ENCODE data around the gene GHRHR. TPM values are rescaled to one million over a fixed set of nuclear protein-coding genes. Genes with fewer than 3 reads are reported as not detected.

GHRHR gene
- total and polyA plus RNA-seq, 2 donors (not counting 1 experiment from before 2014, with no cell fraction given) = not detected

GRCh38 chr7:30920021-30920583, 43.7 kb upstream of the GHRHR start:
- Histone ChIP-seq H3K9me3 (ENCODE audit: control extremely low read depth in 1 of 3, control insufficient read depth in 2 of 3, insufficient read depth in 1 of 3, low read length in 2 of 3) (no peaks in the 10 kb centered on the region), H3K4me2 (replicated peaks; ENCODE audit: low read depth, low read length, poor library complexity, severe bottlenecking) (no peak overlapping the region), H3K27me3 (replicated peaks in 1 of 4; ENCODE audit: control extremely low read depth in 1 of 4, control insufficient read depth in 3 of 4, insufficient read depth in 4 of 4, low read length in 3 of 4) (no peaks in the 10 kb centered on the region), H3K9ac (ENCODE audit: low read length) (no peak overlapping the region), H3K4me1 (ENCODE audit: control insufficient read depth in 2 of 2, insufficient read depth in 2 of 2, low read length in 2 of 2) (no peaks in the 10 kb centered on the region), H3K36me3 (replicated peaks in 1 of 2; ENCODE audit: control extremely low read depth in 1 of 2, control insufficient read depth in 1 of 2, extremely low read depth in 1 of 2, insufficient read depth in 2 of 2, low read length in 1 of 2) (no peaks in the 10 kb centered on the region), H2AFZ (ENCODE audit: insufficient read depth, low read depth, low read length, poor library complexity, severe bottlenecking) (no peak overlapping the region), H3K79me2 (ENCODE audit: control insufficient read depth, insufficient read depth, low read length) (no peaks in the 10 kb centered on the region), H3K4me3 (ENCODE audit: control extremely low read depth in 1 of 5, extremely low read depth in 1 of 5, insufficient read depth in 1 of 5, low read depth in 2 of 5, low read length in 4 of 5) (no peak overlapping the region), H4K20me1 (ENCODE audit: control insufficient read depth, insufficient read depth, low read length, poor library complexity, severe bottlenecking) (no peaks in the 10 kb centered on the region), H3K27ac (ENCODE audit: low read length in 2 of 2) (no peak overlapping the region)
- 76% methylated on average over 11 of the region's 11 CpGs for WGBS (ENCODE audit: insufficient coverage)
- ATAC-seq (ENCODE audit: low read depth) = no peak
- Mint-ChIP-seq H3K4me1 (no peaks in the 10 kb centered on the region), H3K9me3 (ENCODE audit: insufficient read depth) (no peaks in the 10 kb centered on the region), H3K4me3 (no peak overlapping the region), H3K27ac (no peak overlapping the region), H3K27me3 (no peaks in the 10 kb centered on the region)
- no peak for TF ChIP-seq CTCF (IDR thresholded peaks at IDR 0.05)
- TF ChIP-seq EZH2 (IDR thresholded peaks at IDR 0.05; ENCODE audit: borderline replicate concordance, insufficient read depth, low read depth, low read length, poor library complexity, severe bottlenecking) = no peak
- ChIA-PET POLR2A (no interaction called here), CTCF (interaction anchor here (1.2 kb wide), 1 partner anchor 19 kb away, joined by 3 read pairs; no protein-coding TSS in a partner anchor)
- intact Hi-C loops (cut with micrococcal nuclease) = no loop called here
- DNase-seq = no peak

- ChIA-PET POLR2A (no interaction called here), CTCF (no interaction called here)
- H3K27me3 Mint-ChIP-seq = no peaks in the 10 kb centered on the region
- Histone ChIP-seq H3K9me3 (ENCODE audit: control extremely low read depth in 1 of 3, control insufficient read depth in 2 of 3, insufficient read depth in 1 of 3, low read length in 2 of 3) (no peaks in the 10 kb centered on the region), H3K36me3 (replicated peaks in 1 of 2; ENCODE audit: control extremely low read depth in 1 of 2, control insufficient read depth in 1 of 2, extremely low read depth in 1 of 2, insufficient read depth in 2 of 2, low read length in 1 of 2) (no peaks in the 10 kb centered on the region), H3K27me3 (replicated peaks in 1 of 4; ENCODE audit: control extremely low read depth in 1 of 4, control insufficient read depth in 3 of 4, insufficient read depth in 4 of 4, low read length in 3 of 4) (no peaks in the 10 kb centered on the region), H3K4me1 (ENCODE audit: control insufficient read depth in 2 of 2, insufficient read depth in 2 of 2, low read length in 2 of 2) (no peaks in the 10 kb centered on the region), H4K20me1 (ENCODE audit: control insufficient read depth, insufficient read depth, low read length, poor library complexity, severe bottlenecking) (no peaks in the 10 kb centered on the region), H3K4me3 (ENCODE audit: control extremely low read depth in 1 of 5, extremely low read depth in 1 of 5, insufficient read depth in 1 of 5, low read depth in 2 of 5, low read length in 4 of 5) (no peak overlapping the region), H3K9ac (ENCODE audit: low read length) (no peak overlapping the region), H3K79me2 (ENCODE audit: control insufficient read depth, insufficient read depth, low read length) (no peaks in the 10 kb centered on the region), H2AFZ (ENCODE audit: insufficient read depth, low read depth, low read length, poor library complexity, severe bottlenecking) (no peak overlapping the region), H3K27ac (ENCODE audit: low read length in 2 of 2) (no peak overlapping the region), H3K4me2 (replicated peaks; ENCODE audit: low read depth, low read length, poor library complexity, severe bottlenecking) (no peak overlapping the region)
- no peaks in the 10 kb centered on the region for H3K4me1 Mint-ChIP-seq
- WGBS (ENCODE audit: insufficient coverage) = 71% methylated on average over 9 of the region's 9 CpGs
- no peak overlapping the region for H3K4me3 Mint-ChIP-seq
- TF ChIP-seq EZH2 (IDR thresholded peaks at IDR 0.05; ENCODE audit: borderline replicate concordance, insufficient read depth, low read depth, low read length, poor library complexity, severe bottlenecking) = no peak
- no peak for TF ChIP-seq CTCF (IDR thresholded peaks at IDR 0.05)
- ATAC-seq (ENCODE audit: low read depth) (no peak), DNase-seq (no peak)
- H3K27ac Mint-ChIP-seq = peak overlapping the region; percentile 10
- intact Hi-C loops (cut with micrococcal nuclease) = no loop called here
- no peaks in the 10 kb centered on the region for H3K9me3 Mint-ChIP-seq (ENCODE audit: insufficient read depth)
Observed at GRCh38 chr7:30920584-30921539, 42.9 kb upstream of the GHRHR start.

Data from B cell (primary cell).